Esophagus (tissue), 2 donors: ENCODE measurements around the gene UTS2R. TPM values are rescaled to one million over a fixed set of nuclear protein-coding genes. Genes with fewer than 3 reads are reported as not detected.
"Not testable (repeated sequence)": the region's sequence is repeated elsewhere in the genome, so short reads cannot be mapped to it uniquely, and the experiment has no call there.

Experiments
- H3K27ac ChIP-seq, 2 donors: one replicate each; pipeline ENCODE4 v1.5.1; 2013; ENCODE audit warnings: low read depth in 2 of 2, mild to moderate bottlenecking in 2 of 2, inconsistent platforms in 1 of 2, low read length in 1 of 2, moderate library complexity in 1 of 2
- H3K27me3 ChIP-seq, 2 donors: one replicate each; pipeline ENCODE4 v1.6.1; 2013; ENCODE audit warnings: low read length in 2 of 2, control low read depth in 1 of 2, mild to moderate bottlenecking in 1 of 2; ENCODE audit not compliant: insufficient read depth in 2 of 2, control insufficient read depth in 1 of 2
- H3K36me3 ChIP-seq, 2 donors: one replicate each; pipeline ENCODE4 v1.6.1; 2013; ENCODE audit warnings: low read length in 1 of 2; ENCODE audit not compliant: control insufficient read depth in 2 of 2, insufficient read depth in 2 of 2
- H3K4me1 ChIP-seq, 2 donors: one replicate each; pipeline ENCODE4 v1.6.1; 2013; ENCODE audit warnings: low read length in 1 of 2; ENCODE audit not compliant: control insufficient read depth in 2 of 2, insufficient read depth in 2 of 2
- H3K4me3 ChIP-seq, 2 donors: one replicate each; pipeline ENCODE4 v1.5.1; 2013; ENCODE audit warnings: low read length in 2 of 2, mild to moderate bottlenecking in 2 of 2, low read depth in 1 of 2, moderate library complexity in 1 of 2
- H3K9me3 ChIP-seq, 2 donors: one replicate each; pipeline ENCODE4 v1.6.1; 2013; ENCODE audit warnings: mild to moderate bottlenecking in 2 of 2, low read depth in 1 of 2, low read length in 1 of 2, moderate library complexity in 1 of 2; ENCODE audit not compliant: control insufficient read depth in 2 of 2, insufficient read depth in 1 of 2
- WGBS, 2 donors: extraction: QIAGEN DNeasy Blood & Tissue Kit; methylation state at CpG; one replicate each; pipeline ENCODE4 v1.1.7; 2013; 5-methylcytosine and 5-hydroxymethylcytosine counted together
- polyA plus RNA-seq, 2 donors: library from polyadenylated mRNA; stranded (reverse); fragments of 200-250 nt; gene quantifications; one replicate each; pipeline ENCODE4 v1.2.3, GENCODE V29; 2013
- donor health status: healthy with polysubstance abuse.
- donor health status: Bipolar disorder and iron deficiency.

Gene UTS2R
- polyA plus RNA-seq, 2 donors: not detected

- WGBS, 2 donors: 60 to 68% methylated on average over 28 of the region's 28 CpGs
- no peaks in the 10 kb centered on the region for H3K36me3 ChIP-seq
- H3K27ac ChIP-seq: no peak overlapping the region
- H3K4me3 ChIP-seq: no peak overlapping the region
- H3K9me3 ChIP-seq: no peaks in the 10 kb centered on the region
- H3K27me3 ChIP-seq: no peaks in the 10 kb centered on the region
- H3K4me1 ChIP-seq: no peaks in the 10 kb centered on the region
Observed at GRCh38 chr17:82346342-82347300, 24.9 kb upstream of the UTS2R start.

DNA sequence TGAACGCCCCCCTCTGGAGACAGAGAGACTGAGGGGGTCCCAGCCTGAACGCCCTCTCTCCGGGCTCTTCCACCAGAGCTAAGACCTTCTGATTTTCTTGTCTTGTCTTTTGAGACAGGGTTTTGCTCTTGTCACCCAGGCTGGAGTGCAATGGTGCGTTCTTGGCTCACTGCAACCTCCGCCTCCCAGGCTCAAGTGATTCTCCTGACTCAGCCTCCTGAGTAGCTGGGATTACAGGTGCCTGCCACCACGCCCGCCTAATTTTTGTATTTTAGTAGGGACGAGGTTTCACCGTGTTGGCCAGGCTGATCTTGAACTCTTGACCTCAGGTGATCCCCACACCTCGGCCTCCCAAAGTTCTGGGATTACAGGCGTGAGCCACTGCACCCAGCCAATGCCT is 23.6 kb upstream of the UTS2R start:
- H3K36me3 ChIP-seq, H3K27ac ChIP-seq, H3K9me3 ChIP-seq, H3K4me1 ChIP-seq, H3K27me3 ChIP-seq, H3K4me3 ChIP-seq: not testable (repeated sequence)
- 72 to 79% methylated on average over 11 of the region's 11 CpGs for WGBS, 2 donors

DNA sequence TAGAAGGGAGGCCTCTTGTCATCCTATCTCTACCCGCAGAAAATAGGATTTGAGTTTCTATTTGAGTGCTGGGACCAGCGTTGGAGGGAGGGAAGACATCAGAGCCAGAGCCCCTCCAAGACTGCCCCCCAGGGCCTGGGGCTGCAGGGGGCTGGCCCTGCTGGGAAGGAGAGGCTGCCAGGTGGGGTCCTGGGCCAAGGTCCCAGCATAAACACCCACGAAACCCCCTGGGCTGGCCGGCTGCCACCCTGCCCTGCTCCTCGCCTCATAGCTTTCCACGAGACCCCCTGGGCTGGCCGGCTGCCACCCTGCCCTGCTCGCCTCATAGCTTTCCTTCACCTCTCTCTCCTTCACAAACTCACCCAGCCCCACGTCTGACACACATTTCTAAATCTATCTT is 23.1 kb upstream of the UTS2R start:
- Histone ChIP-seq H3K4me3 (no peak overlapping the region), H3K36me3 (no peaks in the 10 kb centered on the region), H3K9me3 (no peaks in the 10 kb centered on the region), H3K4me1 (peaks cover 0 to 4% of the 10 kb centered on the region in 2 donors), H3K27me3 (no peaks in the 10 kb centered on the region), H3K27ac (no peak overlapping the region)
- WGBS, 2 donors: 63 to 70% methylated on average over 9 of the region's 9 CpGs

- H3K27me3 ChIP-seq: no peaks in the 10 kb centered on the region
- peaks cover 0 to 4% of the 10 kb centered on the region in 2 donors for H3K4me1 ChIP-seq
- H3K9me3 ChIP-seq: no peaks in the 10 kb centered on the region
- no peak overlapping the region for H3K4me3 ChIP-seq
- no peak overlapping the region for H3K27ac ChIP-seq
- H3K36me3 ChIP-seq: no peaks in the 10 kb centered on the region
- 73% methylated on average over 11 of the region's 11 CpGs for WGBS, 2 donors
Observed at GRCh38 chr17:82348866-82349265, 22.7 kb upstream of the UTS2R start.

GRCh38 chr17:82349287-82349701 is 22.3 kb upstream of the UTS2R start:
- Histone ChIP-seq H3K36me3 (no peaks in the 10 kb centered on the region), H3K4me1 (peaks cover 0 to 4% of the 10 kb centered on the region in 2 donors), H3K4me3 (no peak overlapping the region), H3K9me3 (no peaks in the 10 kb centered on the region), H3K27ac (no peak overlapping the region), H3K27me3 (no peaks in the 10 kb centered on the region)
- 48 to 58% methylated on average over 11 of the region's 11 CpGs for WGBS, 2 donors

DNA sequence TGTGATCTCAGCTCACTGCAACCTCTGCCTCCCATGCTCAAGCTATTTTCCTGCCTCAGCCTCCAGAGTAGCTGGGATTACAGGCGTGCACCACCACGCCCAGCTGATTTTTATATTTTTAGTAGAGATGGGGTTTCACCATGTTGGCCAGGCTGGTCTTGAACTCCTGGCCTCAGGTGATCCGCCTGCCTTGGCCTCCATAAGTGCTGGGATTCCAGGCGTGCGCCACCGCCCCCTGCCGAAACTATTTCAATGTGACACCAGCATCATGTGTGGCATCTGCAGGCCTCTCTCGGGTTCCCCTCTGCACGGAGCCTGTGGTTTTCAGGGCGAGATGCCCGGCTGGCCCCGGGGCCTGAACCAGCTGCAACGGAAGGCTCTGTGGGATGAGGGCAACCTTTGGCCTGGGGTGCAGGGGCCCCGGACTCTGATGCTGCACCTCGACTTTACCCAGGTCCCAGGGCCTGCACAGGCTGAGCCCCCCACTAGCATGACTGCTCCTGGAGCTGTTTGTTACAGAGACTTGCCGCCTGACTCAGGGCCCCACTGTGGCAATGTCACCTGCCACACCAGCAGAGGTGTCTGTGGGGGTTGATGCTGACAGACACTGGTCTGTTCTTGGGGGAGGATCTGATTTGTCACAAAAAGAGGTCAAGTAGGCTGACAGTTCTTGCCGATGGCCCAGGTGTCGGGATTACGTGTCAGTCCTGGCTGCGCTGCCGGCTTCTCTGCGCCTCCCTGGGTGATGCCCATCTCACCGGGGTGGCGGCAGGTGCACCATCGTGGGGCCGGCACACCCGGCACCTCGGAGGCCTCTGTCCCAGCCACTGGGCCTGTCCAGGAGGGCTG is 21.2 kb upstream of the UTS2R start:
- WGBS, 2 donors: 79% methylated on average over 28 of the region's 28 CpGs
- peaks cover 0 to 5% of the 10 kb centered on the region in 2 donors for H3K4me1 ChIP-seq
- H3K27me3 ChIP-seq: no peaks in the 10 kb centered on the region
- H3K27ac ChIP-seq: no peak overlapping the region
- no peak overlapping the region for H3K4me3 ChIP-seq
- no peaks in the 10 kb centered on the region for H3K36me3 ChIP-seq
- H3K9me3 ChIP-seq: no peaks in the 10 kb centered on the region

DNA sequence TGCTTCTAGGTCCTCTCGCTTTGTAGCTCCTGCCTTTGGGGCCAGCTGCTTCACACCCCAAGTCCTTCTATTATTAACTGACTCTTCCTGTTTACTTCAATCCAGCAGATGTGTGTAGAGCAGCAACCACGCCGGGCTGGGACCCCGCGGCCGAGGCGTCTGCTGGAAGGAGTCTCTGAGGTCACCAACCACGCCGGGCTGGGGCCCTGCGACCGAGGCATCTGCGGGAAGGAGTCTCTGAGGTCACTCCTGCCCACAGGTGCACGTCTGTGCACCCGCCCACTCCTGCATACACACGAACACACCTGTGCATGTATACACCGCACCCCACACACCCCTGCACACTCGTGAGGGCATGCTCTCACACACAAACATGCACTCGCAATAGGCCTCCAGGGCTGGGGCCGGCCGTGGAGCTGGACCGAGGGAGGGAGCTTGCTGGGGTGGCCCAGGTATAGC is 20.3 kb upstream of the UTS2R start:
- H3K27ac ChIP-seq: no peak overlapping the region

DNA sequence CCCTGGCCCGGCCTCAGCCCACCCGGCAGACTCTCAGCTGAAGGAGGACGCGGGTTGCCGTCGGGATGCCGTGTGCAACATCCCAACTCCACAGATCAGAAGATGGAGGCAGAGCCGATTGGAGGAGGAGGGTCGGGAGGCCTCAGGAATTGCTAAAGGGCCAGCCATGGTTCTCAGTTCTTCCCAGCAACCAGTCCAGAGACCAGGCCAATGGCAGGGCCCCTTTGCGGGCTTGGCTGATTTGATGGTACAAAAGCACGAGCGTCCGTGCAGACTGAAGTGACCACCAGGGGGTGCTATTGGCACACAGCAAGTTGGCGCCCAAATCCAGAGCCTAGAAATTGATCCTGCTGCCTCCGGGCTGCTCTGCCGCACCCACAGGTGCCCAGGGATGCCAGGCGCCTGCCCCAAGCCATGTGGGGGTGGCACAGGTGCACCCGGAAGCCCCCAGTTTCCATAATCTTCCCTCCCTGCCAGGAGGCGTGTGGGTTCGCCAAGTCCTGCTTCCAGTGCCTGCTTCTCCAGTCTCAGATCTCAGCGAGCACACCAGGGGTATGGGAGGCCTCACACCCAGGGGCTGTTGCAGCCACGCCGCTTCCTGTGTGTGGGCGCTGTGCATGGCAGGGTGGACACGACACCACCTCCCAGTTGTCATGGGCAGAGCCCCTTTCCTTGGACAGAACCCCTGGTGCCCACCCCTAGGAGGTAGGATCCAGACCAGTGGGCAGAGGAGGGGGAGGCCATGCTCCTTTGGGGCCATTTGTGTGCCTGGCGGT is 19.7 kb upstream of the UTS2R start:
- 33 to 35% methylated on average over 26 of the region's 26 CpGs for WGBS, 2 donors
- Histone ChIP-seq H3K27ac (no peak overlapping the region), H3K4me3 (no peak overlapping the region), H3K4me1 (peaks cover 0 to 10% of the 10 kb centered on the region in 2 donors), H3K36me3 (no peaks in the 10 kb centered on the region), H3K9me3 (no peaks in the 10 kb centered on the region), H3K27me3 (no peaks in the 10 kb centered on the region)

More for the DNA sequence above, 20.3 kb upstream of the UTS2R start:
- H3K4me3 ChIP-seq: no peak overlapping the region
- no peaks in the 10 kb centered on the region for H3K27me3 ChIP-seq
- WGBS, 2 donors: 52 to 53% methylated on average over 21 of the region's 21 CpGs
- peaks cover 0 to 7% of the 10 kb centered on the region in 2 donors for H3K4me1 ChIP-seq
- no peaks in the 10 kb centered on the region for H3K9me3 ChIP-seq
- no peaks in the 10 kb centered on the region for H3K36me3 ChIP-seq

DNA sequence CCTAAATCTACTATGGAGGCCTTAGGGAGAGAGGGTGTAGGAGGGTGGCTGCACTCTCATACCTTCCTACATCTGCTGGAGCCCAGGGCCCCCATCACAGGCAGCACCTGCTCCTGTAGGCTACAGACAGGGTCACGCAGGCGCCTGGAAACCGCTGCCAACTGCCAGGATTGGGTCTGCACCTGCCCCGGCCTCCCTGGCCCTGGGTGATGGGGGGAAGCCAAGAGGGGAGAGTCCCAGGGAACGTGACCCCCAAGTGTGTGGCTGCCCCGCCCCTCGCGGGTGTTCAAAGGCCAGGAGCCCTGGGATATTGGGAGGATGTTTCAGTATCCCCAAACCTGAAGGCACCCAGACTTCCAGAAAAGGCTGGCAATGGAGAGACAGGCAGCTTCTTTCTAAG is 18.1 kb upstream of the UTS2R start:
- WGBS, 2 donors: 80% methylated on average over 8 of the region's 8 CpGs
- no peaks in the 10 kb centered on the region for H3K36me3 ChIP-seq
- H3K4me3 ChIP-seq: no peak overlapping the region
- H3K27ac ChIP-seq: no peak overlapping the region
- H3K4me1 ChIP-seq: peaks cover 0 to 10% of the 10 kb centered on the region in 2 donors
- no peaks in the 10 kb centered on the region for H3K9me3 ChIP-seq
- no peaks in the 10 kb centered on the region for H3K27me3 ChIP-seq
